Right atrium auricular region (tissue), 2 donors: Measurements from ENCODE around the gene OPN1SW. TPM values are rescaled to one million over a fixed set of nuclear protein-coding genes. Genes with fewer than 3 reads are reported as not detected.

Experiments used
- DNase-seq: peaks from one replicate; pipeline ENCODE4 v3.0.0-alpha.2; 2019; ENCODE audit warnings: low spot score
- H3K27ac ChIP-seq, 2 donors: fragments of 200-600 bp; sonication (generic); 1 replicate in 1 of 2; 2 replicates in 1 of 2; pipeline ENCODE4 v1.5.1; 2016 to 2019
- H3K27me3 ChIP-seq, 2 donors: fragments of 200-600 bp; sonication (generic); one replicate each; pipeline versions ENCODE4 v1.5.1 to v1.6.0; 2017 to 2019
- H3K36me3 ChIP-seq: fragments of 200-600 bp; sonication (generic); one replicate; pipeline ENCODE4 v1.5.1; 2016
- H3K4me1 ChIP-seq, 2 donors: fragments of 200-600 bp; sonication (generic); one replicate each; pipeline versions ENCODE4 v1.5.1 to v1.6.0; 2017 to 2019
- H3K4me3 ChIP-seq, 2 donors: fragments of 200-600 bp; sonication (generic); 1 replicate in 1 of 2; 2 replicates in 1 of 2; pipeline ENCODE4 v1.5.1; 2017 to 2019; ENCODE audit warnings: mild to moderate bottlenecking in 1 of 2, moderate library complexity in 1 of 2
- H3K9me3 ChIP-seq, 2 donors: fragments of 200-600 bp; sonication (generic); one replicate each; pipeline ENCODE4 v1.5.1; 2019
- total RNA-seq, 2 donors: library from RNA; depleted of rRNA; stranded (reverse); fragments of >200 nt; gene quantifications; one replicate each; pipeline ENCODE4 v1.1.0, GENCODE V29; 2016
- TF ChIP-seq, protein P1 (sequence below), 2 donors: fragments of 200-600 bp; sonication (generic); IDR thresholded peaks; one replicate each; pipeline ENCODE4 v1.5.1; 2019; ENCODE audit warnings: antibody characterized with exemption in 2 of 2

The OPN1SW gene
- total RNA-seq, 2 donors from 2014 or later: not detected

DNA sequence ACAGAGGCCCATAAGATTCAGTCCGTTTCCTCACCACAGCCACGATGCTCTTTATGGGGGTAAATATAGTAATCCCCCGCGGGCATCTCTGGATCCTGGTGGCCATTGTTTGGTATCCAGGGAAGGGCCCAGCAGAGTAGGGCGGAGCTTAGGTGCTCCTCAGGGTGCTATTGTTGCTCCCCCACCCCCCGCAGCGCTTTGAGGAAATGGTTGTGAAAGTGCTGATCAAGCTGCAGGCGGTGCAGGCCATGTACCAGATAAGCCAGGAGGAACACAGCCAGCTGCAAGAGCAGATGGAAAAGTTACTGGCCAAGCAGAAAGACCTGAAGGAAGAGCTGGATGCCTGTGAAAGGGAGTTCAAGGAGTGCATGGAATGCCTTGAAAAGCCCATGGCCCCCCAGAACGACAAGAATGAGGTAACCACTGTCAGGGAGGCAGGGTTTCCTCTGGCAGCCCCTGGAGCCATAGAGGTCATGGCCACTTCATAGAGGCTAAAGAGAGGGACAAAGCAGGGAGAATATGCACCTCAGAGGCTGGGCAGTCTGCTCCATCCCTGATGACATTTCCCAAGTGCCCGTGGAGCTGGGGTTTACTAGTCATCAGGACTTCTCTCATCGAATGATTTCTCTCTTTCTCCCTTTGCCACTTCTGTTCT lies 37.0 kb upstream of the OPN1SW start:
- H3K27me3 ChIP-seq: no peaks in the 10 kb centered on the region
- peaks cover 0 to 8% of the 10 kb centered on the region in 2 donors for H3K4me1 ChIP-seq
- no peaks in the 10 kb centered on the region for H3K36me3 ChIP-seq
- H3K9me3 ChIP-seq: no peaks in the 10 kb centered on the region
- TF ChIP-seq, protein P1, sequence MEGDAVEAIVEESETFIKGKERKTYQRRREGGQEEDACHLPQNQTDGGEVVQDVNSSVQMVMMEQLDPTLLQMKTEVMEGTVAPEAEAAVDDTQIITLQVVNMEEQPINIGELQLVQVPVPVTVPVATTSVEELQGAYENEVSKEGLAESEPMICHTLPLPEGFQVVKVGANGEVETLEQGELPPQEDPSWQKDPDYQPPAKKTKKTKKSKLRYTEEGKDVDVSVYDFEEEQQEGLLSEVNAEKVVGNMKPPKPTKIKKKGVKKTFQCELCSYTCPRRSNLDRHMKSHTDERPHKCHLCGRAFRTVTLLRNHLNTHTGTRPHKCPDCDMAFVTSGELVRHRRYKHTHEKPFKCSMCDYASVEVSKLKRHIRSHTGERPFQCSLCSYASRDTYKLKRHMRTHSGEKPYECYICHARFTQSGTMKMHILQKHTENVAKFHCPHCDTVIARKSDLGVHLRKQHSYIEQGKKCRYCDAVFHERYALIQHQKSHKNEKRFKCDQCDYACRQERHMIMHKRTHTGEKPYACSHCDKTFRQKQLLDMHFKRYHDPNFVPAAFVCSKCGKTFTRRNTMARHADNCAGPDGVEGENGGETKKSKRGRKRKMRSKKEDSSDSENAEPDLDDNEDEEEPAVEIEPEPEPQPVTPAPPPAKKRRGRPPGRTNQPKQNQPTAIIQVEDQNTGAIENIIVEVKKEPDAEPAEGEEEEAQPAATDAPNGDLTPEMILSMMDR (IDR thresholded peaks at IDR 0.05): no peak
- H3K4me3 ChIP-seq: no peak overlapping the region
- H3K27ac ChIP-seq: no peak overlapping the region
- no peak for DNase-seq

DNA sequence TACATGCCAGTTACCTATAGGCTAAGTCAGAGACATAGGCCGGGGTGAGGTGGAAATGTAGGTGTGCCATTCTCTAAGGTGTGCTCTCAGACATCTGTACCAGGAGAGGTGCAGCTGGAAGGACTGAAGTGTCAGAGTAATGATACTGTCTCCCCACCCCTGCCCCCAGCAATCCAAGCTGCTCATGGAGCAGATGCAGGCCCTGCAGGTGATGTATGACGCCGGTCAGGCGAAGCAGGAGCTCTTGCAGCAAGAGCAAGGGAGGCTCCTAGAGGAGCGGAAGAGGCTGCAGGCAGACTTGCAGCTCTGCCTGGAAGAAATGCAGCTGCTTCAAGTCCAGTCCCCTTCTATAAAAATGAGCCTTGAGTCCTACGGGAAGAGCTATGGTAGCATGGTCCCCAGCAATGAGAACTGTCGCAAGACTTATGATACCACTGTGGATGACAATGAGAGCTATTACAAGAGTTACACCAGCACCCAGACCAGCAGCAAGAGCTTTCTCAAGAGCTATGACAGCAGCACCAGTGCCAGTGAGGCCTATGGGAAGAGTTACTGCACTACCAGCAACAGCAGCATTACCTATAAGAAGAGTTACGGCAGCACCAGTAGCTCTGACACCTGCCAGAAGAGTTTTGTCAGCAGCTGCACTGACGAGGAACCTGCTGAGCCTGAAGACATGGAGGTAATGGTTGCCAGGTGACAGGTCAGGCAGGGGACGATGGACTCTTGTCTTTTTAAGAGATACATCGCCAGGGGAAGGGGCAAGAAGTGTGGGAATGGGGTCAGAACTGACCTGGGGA lies 36.2 kb upstream of the OPN1SW start:
- no peaks in the 10 kb centered on the region for H3K27me3 ChIP-seq
- no peak overlapping the region for H3K27ac ChIP-seq
- no peak for DNase-seq

DNA sequence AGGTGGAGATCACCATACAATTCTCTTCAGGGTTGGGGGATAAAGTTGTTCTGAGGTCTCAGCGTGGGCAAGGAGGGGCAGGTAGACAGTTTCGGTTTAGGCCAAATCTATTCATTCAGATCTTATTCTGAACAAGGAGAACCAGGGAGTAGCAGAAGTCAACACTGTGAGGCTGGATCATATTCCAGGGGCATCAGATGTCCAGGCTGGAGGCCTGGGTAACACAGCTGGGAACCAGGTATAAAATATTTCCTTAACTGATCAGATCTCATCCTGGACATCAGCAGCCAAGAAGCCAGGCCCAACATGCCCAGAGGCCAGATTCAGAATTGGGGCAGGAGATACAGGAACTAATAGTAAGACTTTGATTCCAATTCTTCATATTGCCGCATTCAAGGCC lies 35.4 kb upstream of the OPN1SW start:
- no peaks in the 10 kb centered on the region for H3K9me3 ChIP-seq
- no peak overlapping the region for H3K27ac ChIP-seq
- TF ChIP-seq, protein P1 (IDR thresholded peaks at IDR 0.05): no peak
- H3K27me3 ChIP-seq: no peaks in the 10 kb centered on the region
- no peaks in the 10 kb centered on the region for H3K36me3 ChIP-seq
- DNase-seq: no peak
- no peak overlapping the region for H3K4me3 ChIP-seq
- peaks cover 0 to 8% of the 10 kb centered on the region in 2 donors for H3K4me1 ChIP-seq

More for the DNA sequence above, 36.2 kb upstream of the OPN1SW start:
- no peaks in the 10 kb centered on the region for H3K36me3 ChIP-seq
- TF ChIP-seq, protein P1 (IDR thresholded peaks at IDR 0.05): no peak
- no peaks in the 10 kb centered on the region for H3K9me3 ChIP-seq
- peaks cover 0 to 8% of the 10 kb centered on the region in 2 donors for H3K4me1 ChIP-seq
- no peak overlapping the region for H3K4me3 ChIP-seq

DNA sequence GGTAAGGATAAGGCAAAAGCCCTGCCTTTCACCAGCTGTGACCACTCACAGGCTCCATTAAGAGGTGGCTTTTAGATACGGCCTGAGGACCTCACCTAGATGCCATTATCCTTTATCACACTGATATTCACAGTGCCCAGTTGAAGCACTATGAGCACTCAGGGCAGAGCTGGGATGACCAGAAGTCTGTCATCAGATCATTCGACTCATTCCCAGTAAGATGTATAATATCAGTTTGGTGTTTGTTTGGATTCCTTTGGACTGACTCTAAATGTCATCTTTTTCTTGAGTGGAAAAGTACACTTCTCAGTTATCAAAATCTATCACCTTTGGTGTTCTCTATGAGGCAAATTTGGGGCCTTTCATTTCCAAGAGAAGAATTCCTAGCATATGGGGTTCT lies 34.9 kb upstream of the OPN1SW start:
- Histone ChIP-seq H3K4me1 (peaks cover 0 to 8% of the 10 kb centered on the region in 2 donors), H3K27ac (no peak overlapping the region), H3K27me3 (no peaks in the 10 kb centered on the region), H3K9me3 (no peaks in the 10 kb centered on the region), H3K4me3 (no peak overlapping the region), H3K36me3 (no peaks in the 10 kb centered on the region)
- DNase-seq: no peak
- TF ChIP-seq, protein P1 (IDR thresholded peaks at IDR 0.05): no peak

DNA sequence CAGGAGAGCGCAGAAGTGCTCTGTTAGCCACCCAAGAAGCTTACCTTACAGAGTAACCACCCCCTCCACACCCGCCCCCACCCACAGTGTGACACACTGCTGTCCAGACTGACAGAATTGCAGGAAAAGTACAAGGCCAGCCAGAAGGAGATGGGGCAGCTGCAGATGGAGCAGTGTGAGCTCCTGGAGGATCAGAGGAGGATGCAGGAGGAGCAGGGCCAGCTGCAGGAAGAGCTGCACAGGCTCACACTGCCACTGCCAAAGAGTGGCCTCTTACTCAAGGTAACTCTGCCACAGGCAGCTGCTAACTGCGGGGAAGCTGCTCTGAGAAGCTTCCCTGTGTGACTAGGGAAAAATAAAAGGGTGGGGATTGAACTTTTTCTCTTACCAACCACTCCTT lies 33.8 kb upstream of the OPN1SW start:
- no peak for DNase-seq
- H3K4me1 ChIP-seq: peaks cover 0 to 8% of the 10 kb centered on the region in 2 donors
- H3K27ac ChIP-seq: no peak overlapping the region
- TF ChIP-seq, protein P1 (IDR thresholded peaks at IDR 0.05): no peak
- no peak overlapping the region for H3K4me3 ChIP-seq
- H3K9me3 ChIP-seq: no peaks in the 10 kb centered on the region
- no peaks in the 10 kb centered on the region for H3K27me3 ChIP-seq
- H3K36me3 ChIP-seq: no peaks in the 10 kb centered on the region
